HepG2 (cell line): ENCODE measurements around the gene IQCK. TPM values are rescaled to one million over a fixed set of nuclear protein-coding genes. Genes with fewer than 3 reads are reported as not detected.

ENCODE experiments used
- ATAC-seq: fragments of 200-7000 bp; cut with Tn5 transposase; 3 replicates; pipeline ENCODE4 v1.9.1; 2020; ENCODE audit warnings: mild to moderate bottlenecking, moderate library complexity
- BruUV-seq: library from RNA; stranded (reverse); fragments of 400-500 nt; replicated peaks from 2 replicates; lab custom pipeline; 2021; lab: Mats Ljungman, UMichigan
- CTCF ChIA-PET: fragments of 300-600 bp; formaldehyde crosslinking; extraction: SDS; loops from one replicate; lab custom pipeline; 2021; ENCODE audit warnings: low total read pairs, inconsistent platforms, low intra/inter-chr PET ratio; lab: Yijun Ruan, JAX
- POLR2A ChIA-PET: fragments of 350-600 bp; sonication (Branson Sonifier 250); formaldehyde crosslinking; loops from one replicate; lab custom pipeline; 2020; ENCODE audit warnings: antibody characterized with exemption, inconsistent platforms; lab: Yijun Ruan, JAX
- DNase-seq: peaks from one replicate; pipeline ENCODE4 v3.0.0-alpha.2; 2015; ENCODE audit warnings: low spot score
- FAIRE-seq: peaks from 3 replicates; lab custom pipeline; 2011; peaks lifted over from hg19 to GRCh38; lab: Jason Lieb, UNC
- H2AFZ ChIP-seq: one replicate; pipeline ENCODE4 v1.6.1; 2011; ENCODE audit warnings: low read length, inconsistent platforms
- H3K27ac ChIP-seq: fragments of 300-600 bp; 3 replicates; pipeline ENCODE4 v1.8.0; 2011; ENCODE audit warnings: mixed run types, mild to moderate bottlenecking, mixed read lengths, low read length, inconsistent platforms; ENCODE audit not compliant: insufficient read depth; ENCODE audit errors: extremely low read length
- H3K27me3 ChIP-seq, 2 experiments: fragments of 200-600 bp in 1 of 2; 2 replicates in 1 of 2; 3 replicates in 1 of 2; pipeline versions ENCODE4 v1.6.0 to v1.8.0; 2011; ENCODE audit warnings: low read length in 2 of 2, mild to moderate bottlenecking in 2 of 2, moderate library complexity in 2 of 2, inconsistent platforms in 1 of 2; ENCODE audit not compliant: insufficient read depth in 2 of 2, control insufficient read depth in 1 of 2
- H3K36me3 ChIP-seq, 2 experiments: fragments of 200-600 bp in 1 of 2; replicated peaks in 1 of 2; 2 replicates in 1 of 2; 3 replicates in 1 of 2; pipeline versions ENCODE4 v1.5.1 to v1.8.0; 2011; ENCODE audit warnings: low read length in 2 of 2, inconsistent platforms in 1 of 2; ENCODE audit not compliant: insufficient read depth in 2 of 2, control insufficient read depth in 1 of 2
- H3K4me1 ChIP-seq: 2 replicates; pipeline ENCODE4 v1.5.1; 2012; ENCODE audit warnings: low read length, inconsistent platforms; ENCODE audit not compliant: insufficient read depth
- H3K4me2 ChIP-seq: 2 replicates; pipeline ENCODE4 v1.6.0; 2011; ENCODE audit warnings: low read depth, low read length, inconsistent platforms
- H3K4me3 ChIP-seq, 3 experiments: fragments of 200-600 bp in 1 of 3; sonication (generic), shearing (Covaris generic) in 1 of 3; replicated peaks in 1 of 3; 2 replicates each; pipeline ENCODE4 v1.5.1; 2011 to 2016; ENCODE audit warnings: low read length in 3 of 3, inconsistent platforms in 2 of 3, low read depth in 2 of 3, mild to moderate bottlenecking in 2 of 3, control low read depth in 1 of 3, mixed read lengths in 1 of 3; ENCODE audit not compliant: insufficient read depth in 1 of 3
- H3K79me2 ChIP-seq: one replicate; pipeline ENCODE4 v1.6.1; 2011; ENCODE audit warnings: low read length, inconsistent platforms; ENCODE audit not compliant: insufficient read depth
- H3K9ac ChIP-seq: 2 replicates; pipeline ENCODE4 v1.6.0; 2011; ENCODE audit warnings: mild to moderate bottlenecking, low read depth, low read length, inconsistent platforms; ENCODE audit not compliant: insufficient read depth
- H3K9me3 ChIP-seq: 2 replicates; pipeline ENCODE4 v1.5.1; 2012; ENCODE audit warnings: mild to moderate bottlenecking, low read length
- H4K20me1 ChIP-seq: 2 replicates; pipeline ENCODE4 v1.6.0; 2011; ENCODE audit warnings: inconsistent platforms, mild to moderate bottlenecking, low read length, moderate library complexity; ENCODE audit not compliant: insufficient read depth
- DMTF1 ChIP-seq: sonication (generic); formaldehyde crosslinking; IDR thresholded peaks from 2 replicates; pipeline ENCODE4 v1.4.0; 2020; ENCODE audit warnings: mild to moderate bottlenecking, missing genetic modification reagents
- MATR3 ChIP-seq: sonication (generic); formaldehyde crosslinking; IDR thresholded peaks from 2 replicates; pipeline ENCODE4 v1.4.0; 2020; ENCODE audit warnings: missing genetic modification reagents
- SNAPC2 ChIP-seq: sonication (generic); formaldehyde crosslinking; IDR thresholded peaks from 2 replicates; pipeline ENCODE4 v1.8.1; 2022; ENCODE audit warnings: mild to moderate bottlenecking, missing genetic modification reagents
- ZBTB33 ChIP-seq: sonication (generic); formaldehyde crosslinking; IDR thresholded peaks from 2 replicates; pipeline ENCODE4 v1.4.0; 2020; ENCODE audit warnings: missing genetic modification reagents
- ZNF605 ChIP-seq: sonication (generic); formaldehyde crosslinking; IDR thresholded peaks from 2 replicates; pipeline ENCODE4 v1.8.0; 2022; ENCODE audit warnings: mild to moderate bottlenecking, missing genetic modification reagents
- ZNF687 ChIP-seq: sonication (generic); formaldehyde crosslinking; IDR thresholded peaks from 2 replicates; pipeline ENCODE4 v1.5.1; 2020; ENCODE audit warnings: mild to moderate bottlenecking, missing genetic modification reagents, moderate library complexity
- ZNF83 ChIP-seq: sonication (generic); formaldehyde crosslinking; IDR thresholded peaks from 2 replicates; pipeline ENCODE4 v1.4.0; 2020; ENCODE audit warnings: missing genetic modification reagents, mild to moderate bottlenecking, borderline replicate concordance
- WGBS: methylation state at CpG from one replicate; pipeline ENCODE4 v1.1.6; 2017; ENCODE audit warnings: low lambda C conversion rate; 5-methylcytosine and 5-hydroxymethylcytosine counted together
- in situ Hi-C: cut with HindIII; loops from 2 replicates; pipeline ENCODE4 v1.10.0; 2017; ENCODE audit warnings: low pct_unique_long_range_greater_than_20kb; ENCODE audit not compliant: extremely low pct_ligation_motif_present
- intact Hi-C: fragments of 100-400 bp; cut with micrococcal nuclease; formaldehyde crosslinking; loops from one replicate; pipeline ENCODE4 v1.10.0; 2022; ENCODE audit not compliant: unreplicated experiment
- polyA plus RNA-seq, 8 experiments: library from polyadenylated mRNA; depleted of rRNA in 3 of 8; stranded (reverse) in 7 of 8; unstranded in 1 of 8; fragments of >200 nt; fragmentation: Illumina TruSeq in 4 of 8; extraction: Trizol in 4 of 8; gene quantifications; 2 replicates each; pipeline versions ENCODE4 v1.2.1 to v1.2.3, GENCODE V29; 2011 to 2016; ENCODE audit warnings: low read depth in 4 of 8, missing spikeins in 1 of 8, mixed read lengths in 1 of 8; ENCODE audit not compliant: insufficient read depth in 1 of 8
- total RNA-seq, 5 experiments: library from RNA; depleted of rRNA; stranded (reverse); fragments of >200 nt; fragmentation: Illumina TruSeq; extraction: Trizol; gene quantifications; 2 replicates each; pipeline ENCODE4 v1.2.3, GENCODE V29; 2016; ENCODE audit warnings: low read depth in 1 of 5

Gene IQCK
- total and polyA plus RNA-seq, 2 of the 13 experiments (the other 11 are each of a cell fraction or from before 2014, with no cell fraction given), result 5.1 to 7.3 TPM

GRCh38 chr16:19691161-19691711 is 26.8 kb upstream of the IQCK start (continued):
- TF ChIP-seq ZNF687 (CRISPR knock-in tag), result 0 out of 2 replicates have a peak, but pooled peaks have one; percentile 20
- TF ChIP-seq ZNF605, result 0 out of 2 replicates have a peak, but pooled peaks have one; percentile 23
- TF ChIP-seq ZBTB33, result peak; percentile 80
- TF ChIP-seq ZNF83 (CRISPR knock-in tag), result no peak
- TF ChIP-seq MATR3 (CRISPR knock-in tag), result no peak

GRCh38 chr16:19694989-19695388 is 23.1 kb upstream of the IQCK start:
- POLR2A ChIA-PET, result interaction anchor here (1.3 kb wide), 1 partner anchor 8 kb away, joined by 3 read pairs; no protein-coding TSS in a partner anchor
- peaks cover 2 to 10% of the 10 kb centered on the region in 2 experiments; a peak in 3 of 5 replicates for H3K36me3 ChIP-seq

More at GRCh38 chr16:19694989-19695388, 23.1 kb upstream of the IQCK start:
- no peaks in the 10 kb centered on the region for H3K79me2 ChIP-seq
- H3K4me2 ChIP-seq, result no peak overlapping the region
- H3K9me3 ChIP-seq, result no peaks in the 10 kb centered on the region
- 96% methylated on average over 8 of the region's 8 CpGs for WGBS
- intact Hi-C loops (no loop called here), in situ Hi-C loops (no loop called here)
- CTCF ChIA-PET, result no interaction called here
- H3K4me1 ChIP-seq, result peaks cover 6% of the 10 kb centered on the region
- DNase-seq, result no peak
- no peak overlapping the region for H3K27ac ChIP-seq
- TF ChIP-seq DMTF1 (CRISPR knock-in tag) (no peak), ZBTB33 (0 out of 2 replicates have a peak, but pooled peaks have one; percentile 24), SNAPC2 (CRISPR knock-in tag) (no peak)
- TF ChIP-seq, all 625 proteins: peak for 1
- H3K27me3 ChIP-seq, result no peaks in the 10 kb centered on the region
- H2AFZ ChIP-seq, result no peak overlapping the region
- BruUV-seq, result no TSS peak
- FAIRE-seq (no peak), ATAC-seq (no peak)
- no peak overlapping the region for H3K9ac ChIP-seq
- H3K4me3 ChIP-seq, result no peak overlapping the region
- H4K20me1 ChIP-seq, result peaks cover 1% of the 10 kb centered on the region; the same call in 1 of the 2 replicates
